ENCODE measurements around the gene ELK3.

The ELK3 gene

DNA sequence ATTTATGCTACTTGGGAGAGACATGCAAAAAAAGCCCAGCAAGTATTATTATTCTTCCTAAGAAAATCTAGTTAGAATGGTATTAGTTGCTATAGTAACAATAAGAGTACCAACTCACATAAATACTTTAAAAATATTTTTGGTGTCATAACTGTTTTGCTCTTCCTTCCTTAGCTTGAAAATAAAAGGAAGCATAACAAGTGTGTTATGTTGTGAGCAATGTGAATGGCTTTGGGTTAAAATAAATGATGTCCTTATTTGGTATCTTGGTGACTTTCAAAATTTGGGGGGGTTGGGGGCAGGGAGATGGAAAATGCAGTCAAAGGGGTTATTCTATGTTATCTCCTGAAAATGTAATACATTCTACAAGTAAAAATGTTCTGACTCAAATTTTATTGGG lies 91.0 kb downstream of the ELK3 start:
- no peak overlapping the region for H3K4me3 ChIP-seq (replicated peaks; ENCODE audit: insufficient read depth, low read length)
- no peaks in the 10 kb centered on the region for H3K27me3 ChIP-seq (ENCODE audit: insufficient read depth, poor library complexity, severe bottlenecking)
- no peak for DNase-seq (ENCODE audit: low read depth in 1 of 2, low spot score in 1 of 2)
- H3K27ac ChIP-seq (replicated peaks), result no peak overlapping the region
- TF ChIP-seq, protein P1, sequence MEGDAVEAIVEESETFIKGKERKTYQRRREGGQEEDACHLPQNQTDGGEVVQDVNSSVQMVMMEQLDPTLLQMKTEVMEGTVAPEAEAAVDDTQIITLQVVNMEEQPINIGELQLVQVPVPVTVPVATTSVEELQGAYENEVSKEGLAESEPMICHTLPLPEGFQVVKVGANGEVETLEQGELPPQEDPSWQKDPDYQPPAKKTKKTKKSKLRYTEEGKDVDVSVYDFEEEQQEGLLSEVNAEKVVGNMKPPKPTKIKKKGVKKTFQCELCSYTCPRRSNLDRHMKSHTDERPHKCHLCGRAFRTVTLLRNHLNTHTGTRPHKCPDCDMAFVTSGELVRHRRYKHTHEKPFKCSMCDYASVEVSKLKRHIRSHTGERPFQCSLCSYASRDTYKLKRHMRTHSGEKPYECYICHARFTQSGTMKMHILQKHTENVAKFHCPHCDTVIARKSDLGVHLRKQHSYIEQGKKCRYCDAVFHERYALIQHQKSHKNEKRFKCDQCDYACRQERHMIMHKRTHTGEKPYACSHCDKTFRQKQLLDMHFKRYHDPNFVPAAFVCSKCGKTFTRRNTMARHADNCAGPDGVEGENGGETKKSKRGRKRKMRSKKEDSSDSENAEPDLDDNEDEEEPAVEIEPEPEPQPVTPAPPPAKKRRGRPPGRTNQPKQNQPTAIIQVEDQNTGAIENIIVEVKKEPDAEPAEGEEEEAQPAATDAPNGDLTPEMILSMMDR (IDR thresholded peaks at IDR 0.05; ENCODE audit: insufficient read depth, low read length), result no peak
- TF ChIP-seq POLR2AphosphoS5 (IDR thresholded peaks at IDR 0.05; ENCODE audit: low read depth) (no peak), GABPA (IDR thresholded peaks at IDR 0.05; ENCODE audit: low read depth) (no peak), SPI1 (IDR thresholded peaks at IDR 0.05; ENCODE audit: borderline replicate concordance, low read depth) (no peak)
- TF ChIP-seq, protein P2, sequence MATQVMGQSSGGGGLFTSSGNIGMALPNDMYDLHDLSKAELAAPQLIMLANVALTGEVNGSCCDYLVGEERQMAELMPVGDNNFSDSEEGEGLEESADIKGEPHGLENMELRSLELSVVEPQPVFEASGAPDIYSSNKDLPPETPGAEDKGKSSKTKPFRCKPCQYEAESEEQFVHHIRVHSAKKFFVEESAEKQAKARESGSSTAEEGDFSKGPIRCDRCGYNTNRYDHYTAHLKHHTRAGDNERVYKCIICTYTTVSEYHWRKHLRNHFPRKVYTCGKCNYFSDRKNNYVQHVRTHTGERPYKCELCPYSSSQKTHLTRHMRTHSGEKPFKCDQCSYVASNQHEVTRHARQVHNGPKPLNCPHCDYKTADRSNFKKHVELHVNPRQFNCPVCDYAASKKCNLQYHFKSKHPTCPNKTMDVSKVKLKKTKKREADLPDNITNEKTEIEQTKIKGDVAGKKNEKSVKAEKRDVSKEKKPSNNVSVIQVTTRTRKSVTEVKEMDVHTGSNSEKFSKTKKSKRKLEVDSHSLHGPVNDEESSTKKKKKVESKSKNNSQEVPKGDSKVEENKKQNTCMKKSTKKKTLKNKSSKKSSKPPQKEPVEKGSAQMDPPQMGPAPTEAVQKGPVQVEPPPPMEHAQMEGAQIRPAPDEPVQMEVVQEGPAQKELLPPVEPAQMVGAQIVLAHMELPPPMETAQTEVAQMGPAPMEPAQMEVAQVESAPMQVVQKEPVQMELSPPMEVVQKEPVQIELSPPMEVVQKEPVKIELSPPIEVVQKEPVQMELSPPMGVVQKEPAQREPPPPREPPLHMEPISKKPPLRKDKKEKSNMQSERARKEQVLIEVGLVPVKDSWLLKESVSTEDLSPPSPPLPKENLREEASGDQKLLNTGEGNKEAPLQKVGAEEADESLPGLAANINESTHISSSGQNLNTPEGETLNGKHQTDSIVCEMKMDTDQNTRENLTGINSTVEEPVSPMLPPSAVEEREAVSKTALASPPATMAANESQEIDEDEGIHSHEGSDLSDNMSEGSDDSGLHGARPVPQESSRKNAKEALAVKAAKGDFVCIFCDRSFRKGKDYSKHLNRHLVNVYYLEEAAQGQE (IDR thresholded peaks at IDR 0.05; ENCODE audit: insufficient replicate concordance, low read depth), result no peak

DNA sequence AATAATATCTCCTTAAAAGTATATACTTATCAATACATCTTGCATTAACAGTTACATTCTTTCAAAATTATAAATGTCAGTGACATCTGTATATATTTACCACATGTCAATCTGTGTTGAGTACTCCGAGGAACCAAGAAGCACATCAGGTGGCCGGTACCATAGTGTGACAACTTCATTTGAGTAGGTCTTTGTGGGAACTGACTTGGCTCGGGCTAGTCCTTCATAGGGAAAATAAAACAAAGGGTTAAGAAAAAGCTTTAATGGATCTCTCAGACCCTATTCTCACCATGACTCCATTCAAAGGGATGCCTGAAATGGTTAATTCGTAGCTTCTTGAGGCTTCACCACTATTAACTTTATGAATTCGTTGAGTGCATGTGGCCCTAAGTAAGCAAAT lies 94.9 kb downstream of the ELK3 start:
- no peak for DNase-seq (ENCODE audit: low read depth in 1 of 2, low spot score in 1 of 2)
- H3K27me3 ChIP-seq (ENCODE audit: insufficient read depth, poor library complexity, severe bottlenecking), result no peaks in the 10 kb centered on the region
- no peak overlapping the region for H3K27ac ChIP-seq (replicated peaks)
- TF ChIP-seq SPI1 (IDR thresholded peaks at IDR 0.05; ENCODE audit: borderline replicate concordance, low read depth) (no peak), GABPA (IDR thresholded peaks at IDR 0.05; ENCODE audit: low read depth) (no peak), POLR2AphosphoS5 (IDR thresholded peaks at IDR 0.05; ENCODE audit: low read depth) (no peak)
- TF ChIP-seq, protein P1 (IDR thresholded peaks at IDR 0.05; ENCODE audit: insufficient read depth, low read length), result no peak
- TF ChIP-seq, protein P2 (IDR thresholded peaks at IDR 0.05; ENCODE audit: insufficient replicate concordance, low read depth), result no peak
- no peak overlapping the region for H3K4me3 ChIP-seq (replicated peaks; ENCODE audit: insufficient read depth, low read length)

DNA sequence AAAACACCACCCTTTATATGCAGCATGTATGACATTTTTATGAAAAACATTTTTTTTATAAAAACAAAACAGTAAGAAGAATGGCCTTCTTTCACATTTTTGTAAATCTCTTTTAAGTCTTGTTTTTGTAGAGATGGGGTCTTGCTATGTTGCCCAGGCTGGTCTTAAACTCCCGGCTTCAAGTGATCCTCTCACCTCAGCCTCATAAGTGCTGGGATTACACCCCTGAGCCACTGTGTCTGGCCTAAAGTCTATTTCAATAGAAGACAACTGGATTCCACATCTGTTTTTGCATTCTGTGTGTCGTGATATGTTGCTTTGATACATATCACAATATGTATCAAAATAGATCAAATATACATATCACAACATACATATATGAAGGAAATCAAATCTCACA lies 98.9 kb downstream of the ELK3 start:
- no peak for DNase-seq (ENCODE audit: low read depth in 1 of 2, low spot score in 1 of 2)
- Histone ChIP-seq H3K27ac (replicated peaks) (no peak overlapping the region), H3K4me3 (replicated peaks; ENCODE audit: insufficient read depth, low read length) (no peak overlapping the region), H3K27me3 (ENCODE audit: insufficient read depth, poor library complexity, severe bottlenecking) (no peaks in the 10 kb centered on the region)
- TF ChIP-seq POLR2AphosphoS5 (IDR thresholded peaks at IDR 0.05; ENCODE audit: low read depth) (no peak), GABPA (IDR thresholded peaks at IDR 0.05; ENCODE audit: low read depth) (no peak), SPI1 (IDR thresholded peaks at IDR 0.05; ENCODE audit: borderline replicate concordance, low read depth) (no peak)
- TF ChIP-seq, protein P1 (IDR thresholded peaks at IDR 0.05; ENCODE audit: insufficient read depth, low read length), result no peak
- TF ChIP-seq, protein P2 (IDR thresholded peaks at IDR 0.05; ENCODE audit: insufficient replicate concordance, low read depth), result no peak
